HG03575 (cell line): ENCODE data around the gene ARAP3.

Source experiments
- ATAC-seq: cut with Tn5 transposase; IDR thresholded peaks from one replicate; pipeline ENCODE4 v1.9.1; 2021; ENCODE audit not compliant: unreplicated experiment, insufficient number of reproducible peaks, low FRiP score; ENCODE audit errors: extremely low read depth

Gene ARAP3

GRCh38 chr5:141649056-141649688 is 32.9 kb downstream of the ARAP3 start:
- ATAC-seq, result no peak

DNA sequence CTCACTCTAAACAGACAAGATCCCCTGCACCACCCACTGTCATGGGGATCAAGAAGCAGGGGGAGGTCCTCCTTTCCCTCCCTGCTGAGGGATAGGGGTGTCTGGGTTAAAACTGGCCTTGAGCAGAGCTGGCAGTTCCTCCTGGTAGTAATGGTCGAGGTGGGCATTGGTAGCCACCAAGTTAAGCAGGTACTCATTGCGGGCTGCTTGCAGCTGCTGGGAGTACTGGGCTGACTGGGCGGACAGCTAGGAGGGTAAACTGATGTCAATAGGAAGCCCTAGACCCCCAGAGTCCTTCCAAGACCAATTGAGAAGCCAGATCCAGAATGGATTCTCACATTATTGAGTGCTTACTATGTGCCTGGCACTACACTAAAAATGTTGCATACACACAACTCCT is 34.2 kb downstream of the ARAP3 start:
- no peak for ATAC-seq

DNA sequence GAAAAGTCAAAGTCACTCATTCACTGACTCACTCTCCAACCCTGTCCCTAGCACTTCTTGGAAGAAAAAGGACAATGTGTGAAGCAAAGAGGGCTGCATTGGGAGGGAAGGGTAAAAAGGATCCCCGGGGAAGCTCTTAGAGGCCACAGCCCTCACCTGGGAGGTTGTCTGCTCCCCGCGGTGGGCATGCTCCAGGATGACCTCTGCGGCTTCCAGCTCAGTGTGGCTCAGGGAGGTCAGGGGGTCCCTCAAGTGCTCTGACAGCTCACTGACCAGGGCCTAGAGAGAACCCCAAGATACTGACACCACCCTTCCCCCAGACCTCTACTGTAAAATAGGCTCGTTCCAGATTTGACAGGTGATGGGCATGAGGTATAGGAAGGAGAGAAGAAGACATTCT is 34.8 kb downstream of the ARAP3 start:
- no peak for ATAC-seq

GRCh38 chr5:141646026-141646425 is 36.0 kb downstream of the ARAP3 start:
- ATAC-seq, result no peak

DNA sequence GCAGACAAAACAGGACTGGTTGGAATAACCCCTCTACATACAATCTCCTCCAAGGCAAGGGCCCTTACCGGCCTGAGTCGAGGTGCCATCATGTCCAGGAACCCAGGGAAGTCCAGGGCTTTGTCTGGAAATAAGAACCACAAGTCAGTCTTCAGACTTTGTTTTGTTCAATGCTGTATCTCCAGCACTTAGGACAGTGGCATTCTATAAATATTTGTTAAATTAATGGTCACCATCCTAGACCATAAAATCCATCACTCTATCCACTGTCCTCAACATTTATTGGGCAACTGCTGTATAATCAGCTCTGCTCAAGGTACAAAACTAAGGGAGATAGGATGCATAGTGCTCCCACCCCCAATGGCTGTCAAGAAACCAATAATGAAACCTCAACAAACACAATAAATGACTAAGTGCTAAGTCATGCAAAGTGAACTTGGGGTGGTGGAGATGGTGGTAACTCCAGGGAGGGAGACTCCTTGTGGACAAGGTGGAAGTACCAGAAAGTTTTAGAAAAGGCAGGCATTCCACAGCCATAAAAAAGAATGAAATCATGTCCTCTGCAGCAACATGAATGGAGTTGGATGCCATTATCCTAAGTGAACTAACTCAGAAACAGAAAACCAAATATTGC is 40.3 kb downstream of the ARAP3 start:
- peak; percentile 55 for ATAC-seq

DNA sequence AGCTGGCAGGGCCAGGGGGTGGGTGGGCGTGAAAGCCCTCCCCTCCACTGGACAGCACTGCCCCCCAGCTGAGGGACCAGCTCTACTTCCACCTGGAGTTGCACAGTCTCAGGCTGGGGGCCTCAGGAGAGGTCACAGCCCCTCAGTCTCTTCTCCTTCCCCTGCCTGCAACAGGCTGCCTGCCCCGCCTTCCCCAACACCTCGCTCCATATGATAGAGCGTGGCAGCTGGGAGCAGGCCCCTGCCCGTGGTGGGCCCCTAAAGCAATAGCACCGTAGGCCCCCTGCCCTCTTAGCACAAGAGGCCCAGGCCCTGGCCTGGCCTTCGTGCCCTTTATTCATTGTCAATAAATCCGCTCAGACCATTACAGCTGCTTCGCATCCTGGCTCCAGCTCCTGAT is 41.3 kb downstream of the ARAP3 start:
- no peak for ATAC-seq

DNA sequence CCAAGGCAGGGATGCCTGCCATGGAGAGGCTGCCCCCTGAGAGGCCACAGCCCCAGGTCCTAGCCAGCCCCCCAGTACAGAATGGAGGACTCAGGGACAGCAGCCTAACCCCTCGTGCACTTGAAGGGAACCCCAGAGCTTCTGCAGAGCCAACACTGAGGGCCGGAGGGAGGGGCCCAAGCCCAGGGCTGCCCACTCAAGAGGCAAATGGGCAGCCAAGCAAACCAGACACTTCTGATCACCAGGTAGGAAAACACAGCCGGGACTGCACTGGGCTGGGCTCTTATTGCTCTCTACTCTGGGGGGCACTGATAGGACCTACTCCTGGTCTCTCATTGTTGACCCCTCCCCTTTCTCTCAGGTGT is 42.0 kb downstream of the ARAP3 start:
- no peak for ATAC-seq

DNA sequence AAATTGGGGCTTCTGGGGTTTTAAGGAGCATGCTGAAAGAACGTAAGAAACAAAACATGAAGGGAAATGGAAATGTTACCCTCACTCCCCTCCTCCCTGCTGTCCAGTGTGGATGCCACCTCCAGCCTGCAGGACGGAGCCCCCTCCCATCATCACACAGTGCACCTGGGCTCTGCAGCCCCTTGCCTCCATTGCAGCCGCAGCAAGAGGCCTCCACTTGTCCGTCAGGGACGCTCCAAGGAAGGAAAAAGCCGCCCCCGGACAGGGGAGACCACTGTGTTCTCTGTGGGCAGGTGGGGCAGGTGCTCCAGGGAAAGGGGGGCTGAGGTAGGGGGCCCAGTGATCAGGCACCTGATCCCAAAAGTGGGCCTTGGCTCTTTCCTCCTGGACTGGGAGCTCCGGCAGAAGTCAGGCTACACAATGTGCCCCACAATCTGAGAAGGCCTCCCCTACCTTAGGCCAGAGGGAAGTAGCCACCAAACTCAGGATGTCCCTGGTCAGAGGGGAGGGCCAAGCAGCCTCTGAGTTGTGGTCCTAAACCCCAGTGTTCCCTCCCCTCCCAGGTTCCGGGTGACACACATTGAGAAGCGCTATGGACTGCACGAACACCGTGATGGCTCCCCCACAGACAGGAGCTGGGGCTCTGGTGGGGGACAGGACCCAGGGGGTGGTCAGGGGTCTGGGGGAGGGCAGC is 42.5 kb downstream of the ARAP3 start:
- no peak for ATAC-seq

DNA sequence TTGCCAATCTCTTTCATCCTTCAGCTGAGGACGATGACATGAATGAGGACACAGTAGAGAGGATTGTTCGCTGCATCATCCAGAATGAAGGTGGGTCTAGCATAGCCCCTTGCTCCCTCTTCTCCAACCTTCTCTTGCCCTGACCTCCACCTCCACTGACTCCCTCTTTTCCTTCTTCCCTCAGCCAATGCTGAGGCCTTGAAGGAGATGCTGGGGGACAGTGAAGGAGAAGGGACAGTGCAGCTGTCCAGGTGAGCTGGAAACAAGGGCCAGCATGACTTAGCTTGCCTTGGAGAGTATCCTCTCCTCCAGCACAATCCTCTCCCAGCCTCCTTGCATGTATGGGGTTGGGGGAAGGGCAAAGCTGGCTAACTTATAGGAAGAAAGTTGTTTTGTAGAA is 43.3 kb downstream of the ARAP3 start:
- no peak for ATAC-seq

GRCh38 chr5:141637767-141638419 is 44.1 kb downstream of the ARAP3 start:
- no peak for ATAC-seq

DNA sequence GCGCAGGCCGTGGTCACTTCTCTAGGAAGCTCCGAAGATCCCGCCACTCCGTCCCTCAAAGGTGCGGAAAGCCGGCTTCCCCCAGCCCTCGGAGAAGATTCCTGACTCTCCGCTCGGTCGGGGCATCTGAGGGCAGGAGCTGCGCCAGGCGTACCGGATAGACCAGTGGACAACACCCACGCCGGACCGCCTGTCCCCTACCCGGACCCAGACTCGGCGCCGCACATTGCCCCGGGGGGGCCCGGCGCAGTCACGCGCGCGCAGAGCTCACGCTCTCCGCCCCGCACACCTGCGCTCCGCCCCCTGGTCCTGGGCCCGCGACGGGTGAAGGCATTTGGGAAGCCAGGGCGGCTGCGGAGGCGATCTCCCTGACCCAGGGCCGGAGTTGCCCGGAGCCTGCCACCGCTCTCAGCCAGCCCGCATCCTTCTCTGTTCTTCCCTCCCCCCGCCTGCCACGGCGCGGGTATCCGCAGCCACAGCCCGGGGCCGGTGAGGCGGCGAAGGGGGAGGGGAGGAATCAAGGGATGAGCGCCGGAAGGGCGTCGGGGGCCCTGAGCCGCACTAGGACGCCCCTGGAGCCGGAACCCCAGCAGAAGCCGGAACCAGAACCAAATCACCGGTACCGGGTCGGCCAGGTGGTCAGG is 44.8 kb downstream of the ARAP3 start:
- no peak for ATAC-seq

- ATAC-seq, result no peak
Measured at GRCh38 chr5:141636413-141637122, 45.5 kb downstream of the ARAP3 start, which contains the start of the genes HDAC3 and RELL2. HDAC3 (minus strand) TSS chr5:141636849; CDS start chr5:141636790, 59 bp downstream. RELL2 (plus strand) TSS chr5:141636997; CDS start chr5:141638226, 1,229 bp downstream.

- no peak for ATAC-seq
Measured at GRCh38 chr5:141636106-141636412, 46.0 kb downstream of the ARAP3 start.

DNA sequence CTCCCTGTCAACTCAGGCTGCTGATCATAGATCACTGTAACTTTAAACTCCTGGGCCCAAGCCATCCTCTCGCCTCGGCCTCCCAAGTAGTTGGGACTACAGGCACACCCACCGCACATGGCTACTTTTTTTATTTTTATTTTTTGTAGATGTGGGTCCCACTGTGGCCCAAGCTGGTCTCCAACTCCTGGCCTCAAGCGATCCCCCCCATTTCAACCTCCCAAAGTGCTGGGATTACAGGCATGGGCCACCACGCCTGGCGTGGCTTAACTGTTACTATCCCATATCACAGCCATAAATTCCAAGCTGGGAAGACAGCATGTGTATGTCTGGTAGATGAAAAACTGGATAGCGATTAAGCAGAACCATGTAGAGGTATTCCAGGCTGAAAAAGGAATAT is 46.4 kb downstream of the ARAP3 start:
- no peak for ATAC-seq

DNA sequence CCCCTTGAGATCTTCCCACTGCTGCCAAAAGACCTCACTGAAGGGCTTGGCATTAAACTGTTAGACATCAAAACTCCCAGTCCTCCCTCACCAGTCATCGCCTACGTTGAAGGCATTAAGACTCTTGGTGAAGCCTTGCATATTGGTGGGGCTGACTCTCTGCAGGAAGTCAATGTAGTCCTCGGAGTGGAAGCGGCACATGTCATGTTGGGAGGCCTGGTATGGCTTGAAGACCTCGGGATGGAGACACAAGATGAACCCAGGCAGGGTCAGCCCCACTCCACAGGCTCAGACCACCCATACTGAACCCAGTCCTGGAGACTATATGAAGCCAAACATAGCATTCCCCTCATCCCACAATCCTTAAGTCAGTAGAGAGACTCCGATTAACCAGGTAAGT is 47.3 kb downstream of the ARAP3 start:
- no peak for ATAC-seq

- ATAC-seq, result peak; percentile 91
Measured at GRCh38 chr5:141633871-141634561, 48.0 kb downstream of the ARAP3 start.

DNA sequence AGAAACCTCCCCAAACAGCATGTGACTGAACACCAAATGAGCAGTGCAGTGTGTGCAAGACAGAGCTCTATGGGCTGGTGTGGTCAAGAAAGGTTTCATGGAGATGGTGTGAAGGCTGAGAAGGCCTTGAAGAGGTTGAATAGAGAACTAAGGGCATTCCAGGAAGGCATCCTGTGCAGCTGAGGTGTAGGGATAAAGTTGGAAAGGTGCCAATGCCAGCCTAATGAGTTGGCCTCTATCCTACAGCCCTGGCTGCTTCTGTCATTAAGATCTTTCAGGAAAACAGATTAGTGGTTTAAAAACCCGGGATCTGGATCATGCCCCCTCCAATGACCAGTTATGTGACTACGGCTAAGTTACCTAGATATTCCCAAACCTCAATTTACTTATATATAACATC is 49.4 kb downstream of the ARAP3 start:
- ATAC-seq, result no peak

GRCh38 chr5:141630570-141631140 is 51.4 kb downstream of the ARAP3 start:
- ATAC-seq, result no peak
